ENCODE measurements around the gene PTPRN2. TPM values are rescaled to one million over a fixed set of nuclear protein-coding genes. Genes with fewer than 3 reads are reported as not detected.

The PTPRN2 gene
- total and polyA plus RNA-seq, 9 of the 15 experiments (the other 6 are each of a cell fraction or from before 2014, with no cell fraction given): not detected

DNA sequence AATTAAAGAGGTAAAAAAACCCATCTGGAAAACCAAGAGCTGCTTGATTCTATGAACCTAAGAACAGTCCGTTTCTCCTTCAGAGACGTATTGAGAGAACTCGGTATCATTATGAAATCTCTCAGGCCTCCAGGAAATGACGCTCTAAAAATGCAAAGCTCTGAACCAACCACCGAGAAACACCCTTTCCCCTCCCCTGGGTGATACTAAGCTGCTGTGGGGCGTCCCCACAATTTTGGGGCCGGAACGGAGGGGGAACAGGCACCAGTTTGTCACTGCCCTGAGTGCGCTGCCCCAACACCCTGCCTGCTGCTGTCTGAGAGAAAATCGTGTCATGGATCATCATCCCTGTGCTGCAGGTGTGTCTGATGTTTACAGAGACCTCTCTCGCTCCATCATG lies 741.4 kb downstream of the PTPRN2 start (continued):
- TF ChIP-seq, protein P1, sequence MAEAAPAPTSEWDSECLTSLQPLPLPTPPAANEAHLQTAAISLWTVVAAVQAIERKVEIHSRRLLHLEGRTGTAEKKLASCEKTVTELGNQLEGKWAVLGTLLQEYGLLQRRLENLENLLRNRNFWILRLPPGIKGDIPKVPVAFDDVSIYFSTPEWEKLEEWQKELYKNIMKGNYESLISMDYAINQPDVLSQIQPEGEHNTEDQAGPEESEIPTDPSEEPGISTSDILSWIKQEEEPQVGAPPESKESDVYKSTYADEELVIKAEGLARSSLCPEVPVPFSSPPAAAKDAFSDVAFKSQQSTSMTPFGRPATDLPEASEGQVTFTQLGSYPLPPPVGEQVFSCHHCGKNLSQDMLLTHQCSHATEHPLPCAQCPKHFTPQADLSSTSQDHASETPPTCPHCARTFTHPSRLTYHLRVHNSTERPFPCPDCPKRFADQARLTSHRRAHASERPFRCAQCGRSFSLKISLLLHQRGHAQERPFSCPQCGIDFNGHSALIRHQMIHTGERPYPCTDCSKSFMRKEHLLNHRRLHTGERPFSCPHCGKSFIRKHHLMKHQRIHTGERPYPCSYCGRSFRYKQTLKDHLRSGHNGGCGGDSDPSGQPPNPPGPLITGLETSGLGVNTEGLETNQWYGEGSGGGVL (CRISPR knock-in tag; IDR thresholded peaks at IDR 0.05): no peak

GRCh38 chr7:157845203-157845835 lies 742.3 kb downstream of the PTPRN2 start:
- ChIA-PET POLR2A (interaction anchor here (0.6 kb wide), 1 partner anchor 22 kb away, joined by 3 read pairs; no protein-coding TSS in a partner anchor), CTCF (ENCODE audit: low intra/inter-chr PET ratio) (no interaction called here)
- no peak for ATAC-seq
- Histone ChIP-seq H3K9ac (ENCODE audit: insufficient read depth in 1 of 2, low read depth in 2 of 2, low read length in 2 of 2) (no peak overlapping the region), H3K36me3 (ENCODE audit: control insufficient read depth, insufficient read depth, low read length) (no peaks in the 10 kb centered on the region), H3K4me2 (ENCODE audit: insufficient read depth, low read length) (no peak overlapping the region), H3K9me1 (ENCODE audit: control insufficient read depth, insufficient read depth, low read length) (no peaks in the 10 kb centered on the region), H3K27ac (ENCODE audit: extremely low read depth, low read depth, low read length) (no peak overlapping the region), H3K27me3 (ENCODE audit: control insufficient read depth in 2 of 2, insufficient read depth in 2 of 2, low read length in 2 of 2) (peaks cover 62 to 82% of the 10 kb centered on the region in 2 experiments), H3K4me1 (replicated peaks in 1 of 2; ENCODE audit: control insufficient read depth in 2 of 2, insufficient read depth in 2 of 2, low read length in 2 of 2) (no peaks in the 10 kb centered on the region), H2AFZ (ENCODE audit: low read depth, low read length) (no peak overlapping the region), H3K4me3 (no peak overlapping the region), H3K9me3 (replicated peaks; ENCODE audit: control insufficient read depth, insufficient read depth, low read depth, low read length) (no peaks in the 10 kb centered on the region; the same call in 1 of the 2 replicates), H4K20me1 (replicated peaks; ENCODE audit: control insufficient read depth, insufficient read depth, low read length) (peaks cover under 1% of the 10 kb centered on the region; the same call in 1 of the 2 replicates), H3K79me2 (ENCODE audit: control insufficient read depth, insufficient read depth, low read length) (no peaks in the 10 kb centered on the region)
- under 1% methylated on average over 21 of the region's 21 CpGs for WGBS (ENCODE audit: insufficient coverage, low coverage, missing lambda C conversion rate)
- intact Hi-C loops (cut with micrococcal nuclease) (no loop called here), in situ Hi-C loops (cut with MboI) (no loop called here)
- FAIRE-seq: no peak
- no TSS peak for BruUV-seq (replicated peaks)
- DNase-seq (ENCODE audit: extremely low read depth in 1 of 4, low spot score in 3 of 4): no peak
- TF ChIP-seq JUNB (CRISPR knock-in tag; conservative IDR thresholded peaks at IDR 0.05): no peak
- TF ChIP-seq, protein P2, sequence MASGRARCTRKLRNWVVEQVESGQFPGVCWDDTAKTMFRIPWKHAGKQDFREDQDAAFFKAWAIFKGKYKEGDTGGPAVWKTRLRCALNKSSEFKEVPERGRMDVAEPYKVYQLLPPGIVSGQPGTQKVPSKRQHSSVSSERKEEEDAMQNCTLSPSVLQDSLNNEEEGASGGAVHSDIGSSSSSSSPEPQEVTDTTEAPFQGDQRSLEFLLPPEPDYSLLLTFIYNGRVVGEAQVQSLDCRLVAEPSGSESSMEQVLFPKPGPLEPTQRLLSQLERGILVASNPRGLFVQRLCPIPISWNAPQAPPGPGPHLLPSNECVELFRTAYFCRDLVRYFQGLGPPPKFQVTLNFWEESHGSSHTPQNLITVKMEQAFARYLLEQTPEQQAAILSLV (tag; IDR thresholded peaks at IDR 0.05): no peak
- TF ChIP-seq, protein P3, sequence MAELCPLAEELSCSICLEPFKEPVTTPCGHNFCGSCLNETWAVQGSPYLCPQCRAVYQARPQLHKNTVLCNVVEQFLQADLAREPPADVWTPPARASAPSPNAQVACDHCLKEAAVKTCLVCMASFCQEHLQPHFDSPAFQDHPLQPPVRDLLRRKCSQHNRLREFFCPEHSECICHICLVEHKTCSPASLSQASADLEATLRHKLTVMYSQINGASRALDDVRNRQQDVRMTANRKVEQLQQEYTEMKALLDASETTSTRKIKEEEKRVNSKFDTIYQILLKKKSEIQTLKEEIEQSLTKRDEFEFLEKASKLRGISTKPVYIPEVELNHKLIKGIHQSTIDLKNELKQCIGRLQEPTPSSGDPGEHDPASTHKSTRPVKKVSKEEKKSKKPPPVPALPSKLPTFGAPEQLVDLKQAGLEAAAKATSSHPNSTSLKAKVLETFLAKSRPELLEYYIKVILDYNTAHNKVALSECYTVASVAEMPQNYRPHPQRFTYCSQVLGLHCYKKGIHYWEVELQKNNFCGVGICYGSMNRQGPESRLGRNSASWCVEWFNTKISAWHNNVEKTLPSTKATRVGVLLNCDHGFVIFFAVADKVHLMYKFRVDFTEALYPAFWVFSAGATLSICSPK (IDR thresholded peaks at IDR 0.05; ENCODE audit: borderline replicate concordance): no peak
- TF ChIP-seq MIER1 (IDR thresholded peaks at IDR 0.05; ENCODE audit: low read depth): no peak
- TF ChIP-seq, protein P4, sequence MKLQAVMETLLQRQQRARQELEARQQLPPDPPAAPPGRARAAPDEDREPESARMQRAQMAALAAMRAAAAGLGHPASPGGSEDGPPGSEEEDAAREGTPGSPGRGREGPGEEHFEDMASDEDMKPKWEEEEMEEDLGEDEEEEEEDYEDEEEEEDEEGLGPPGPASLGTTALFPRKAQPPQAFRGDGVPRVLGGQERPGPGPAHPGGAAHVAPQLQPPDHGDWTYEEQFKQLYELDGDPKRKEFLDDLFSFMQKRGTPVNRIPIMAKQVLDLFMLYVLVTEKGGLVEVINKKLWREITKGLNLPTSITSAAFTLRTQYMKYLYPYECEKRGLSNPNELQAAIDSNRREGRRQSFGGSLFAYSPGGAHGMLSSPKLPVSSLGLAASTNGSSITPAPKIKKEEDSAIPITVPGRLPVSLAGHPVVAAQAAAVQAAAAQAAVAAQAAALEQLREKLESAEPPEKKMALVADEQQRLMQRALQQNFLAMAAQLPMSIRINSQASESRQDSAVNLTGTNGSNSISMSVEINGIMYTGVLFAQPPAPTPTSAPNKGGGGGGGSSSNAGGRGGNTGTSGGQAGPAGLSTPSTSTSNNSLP (IDR thresholded peaks at IDR 0.05; ENCODE audit: borderline replicate concordance, low read depth, low read length): no peak
- no peak for TF ChIP-seq ZNF324 (CRISPR knock-in tag; IDR thresholded peaks at IDR 0.05)
- TF ChIP-seq ZNF316 (IDR thresholded peaks at IDR 0.05): no peak
- TF ChIP-seq BMI1 (IDR thresholded peaks at IDR 0.05; ENCODE audit: low read length): no peak
- TF ChIP-seq, protein P5, sequence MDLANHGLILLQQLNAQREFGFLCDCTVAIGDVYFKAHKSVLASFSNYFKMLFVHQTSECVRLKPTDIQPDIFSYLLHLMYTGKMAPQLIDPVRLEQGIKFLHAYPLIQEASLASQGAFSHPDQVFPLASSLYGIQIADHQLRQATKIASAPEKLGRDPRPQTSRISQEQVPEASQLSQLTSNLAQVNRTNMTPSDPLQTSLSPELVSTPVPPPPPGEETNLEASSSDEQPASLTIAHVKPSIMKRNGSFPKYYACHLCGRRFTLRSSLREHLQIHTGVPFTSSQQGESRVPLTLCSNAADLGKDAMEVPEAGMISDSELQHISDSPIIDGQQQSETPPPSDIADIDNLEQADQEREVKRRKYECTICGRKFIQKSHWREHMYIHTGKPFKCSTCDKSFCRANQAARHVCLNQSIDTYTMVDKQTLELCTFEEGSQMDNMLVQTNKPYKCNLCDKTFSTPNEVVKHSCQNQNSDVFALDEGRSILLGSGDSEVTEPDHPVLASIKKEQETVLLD (IDR thresholded peaks at IDR 0.05): no peak
- TF ChIP-seq ZNF584 (CRISPR knock-in tag; IDR thresholded peaks at IDR 0.05; ENCODE audit: low read depth): no peak
